HG02623 (cell line): ENCODE data around the gene ATP9B.

Experiments used
- ATAC-seq: cut with Tn5 transposase; IDR thresholded peaks from one replicate; pipeline ENCODE4 v1.9.1; 2021; ENCODE audit warnings: moderate library complexity; ENCODE audit not compliant: unreplicated experiment

The ATP9B gene

GRCh38 chr18:79377187-79377891, 308.1 kb downstream of the ATP9B start:
- no peak for ATAC-seq

GRCh38 chr18:79378536-79379250, 309.5 kb downstream of the ATP9B start:
- peak; percentile 61 for ATAC-seq

DNA sequence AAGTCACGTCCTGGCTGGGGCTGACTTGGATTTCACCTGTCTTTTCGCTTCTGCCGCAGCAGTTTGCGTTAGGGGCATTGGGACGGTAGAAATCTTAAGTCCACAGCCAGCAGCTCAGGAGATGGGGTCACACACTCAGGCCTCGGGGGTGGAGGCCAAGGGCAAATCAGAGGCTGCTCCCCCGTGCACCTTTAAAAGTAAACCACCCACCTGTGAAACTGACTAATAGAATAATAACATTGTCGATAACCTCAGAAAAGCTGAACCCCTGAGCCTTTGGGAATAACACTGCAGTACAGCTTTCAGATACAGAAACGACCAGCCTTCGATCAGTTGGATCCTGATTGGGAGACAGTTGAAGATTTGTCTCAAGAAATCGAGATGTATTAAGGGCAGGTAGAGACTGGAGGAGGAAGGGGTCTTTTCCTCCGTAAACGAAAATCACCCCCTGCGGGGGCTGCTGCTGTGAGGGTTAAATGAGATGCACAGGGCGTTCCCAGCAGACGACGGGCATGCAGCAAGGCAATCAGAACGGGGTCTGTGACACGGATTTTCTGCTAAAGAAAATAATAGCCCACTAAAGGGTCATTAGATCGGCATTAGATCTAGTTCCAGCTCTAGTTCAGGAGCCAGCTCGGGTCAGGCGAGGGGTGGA, 310.2 kb downstream of the ATP9B start:
- no peak for ATAC-seq

- ATAC-seq, result no peak
Observed at GRCh38 chr18:79379931-79380815, 311.0 kb downstream of the ATP9B start.

DNA sequence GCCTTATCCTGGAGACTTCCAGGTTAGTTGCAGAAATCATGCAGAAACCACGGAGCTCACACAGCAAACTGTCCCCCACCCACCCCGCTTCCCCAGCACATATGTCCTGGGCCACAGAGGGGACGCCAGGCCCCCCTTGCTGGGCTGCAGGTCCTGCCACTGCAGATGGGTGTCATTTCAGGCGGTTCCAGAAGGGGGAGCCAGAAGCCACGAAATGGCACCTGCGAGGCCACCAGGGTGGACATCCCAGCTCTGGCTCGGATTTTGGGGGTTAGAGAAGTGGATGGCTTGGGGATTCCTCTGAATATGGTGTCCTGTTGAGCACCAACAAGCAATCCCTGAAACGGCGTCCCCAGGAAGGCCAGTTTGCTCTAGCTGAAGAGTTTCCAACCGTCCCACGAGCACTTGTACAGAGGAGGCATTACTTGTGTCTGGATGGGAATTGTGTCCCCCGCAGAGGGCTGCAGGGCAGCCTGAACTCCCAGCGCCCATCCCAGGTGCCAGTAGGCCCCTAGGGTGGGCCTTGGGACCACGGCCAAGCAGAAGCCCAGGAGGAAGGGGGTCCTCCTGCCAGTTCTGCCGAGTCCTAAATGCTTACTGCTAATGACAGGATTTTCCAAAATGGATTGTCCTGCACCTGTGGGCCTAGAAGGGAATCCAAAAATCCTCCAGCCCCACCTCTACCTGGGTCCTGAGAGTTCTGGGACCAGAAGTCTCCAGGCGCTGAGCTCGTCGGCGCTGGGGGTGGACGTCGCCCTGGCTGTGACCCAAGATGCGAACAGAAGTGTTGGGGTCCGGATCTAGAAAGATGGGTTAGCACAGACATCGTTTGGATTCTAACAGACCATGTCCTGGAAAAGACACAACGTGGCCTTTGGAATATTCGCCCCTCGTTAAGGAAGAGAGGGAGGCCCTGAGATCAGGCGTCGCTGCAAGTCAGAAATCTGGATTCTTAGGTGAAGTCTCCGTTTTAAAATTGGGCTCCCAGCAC, 311.9 kb downstream of the ATP9B start:
- ATAC-seq, result no peak

DNA sequence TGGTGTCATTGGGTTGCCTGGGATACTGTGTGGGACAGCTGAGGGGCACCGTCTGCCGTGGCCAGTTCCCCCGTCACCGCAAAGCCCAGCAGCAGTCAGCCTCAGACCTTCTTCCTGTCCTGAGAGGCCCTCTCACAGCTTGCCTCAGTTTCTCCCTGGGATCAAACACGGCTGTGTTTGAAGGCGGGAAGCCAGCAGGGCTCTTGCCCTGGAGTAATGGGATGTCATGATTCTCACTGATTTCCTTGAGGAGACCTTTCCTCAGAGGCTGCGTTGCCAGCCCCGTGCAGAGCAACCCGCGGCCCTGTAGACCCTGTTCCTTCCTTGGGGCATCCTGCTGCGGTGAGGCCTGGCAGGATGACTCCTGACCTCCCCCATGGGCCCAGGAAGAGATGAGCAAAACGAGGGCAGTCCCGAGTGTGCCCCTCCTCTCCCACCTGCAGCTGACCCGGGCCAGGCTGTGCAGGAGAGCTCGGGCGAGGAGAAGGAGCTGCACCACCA, 312.7 kb downstream of the ATP9B start:
- no peak for ATAC-seq

DNA sequence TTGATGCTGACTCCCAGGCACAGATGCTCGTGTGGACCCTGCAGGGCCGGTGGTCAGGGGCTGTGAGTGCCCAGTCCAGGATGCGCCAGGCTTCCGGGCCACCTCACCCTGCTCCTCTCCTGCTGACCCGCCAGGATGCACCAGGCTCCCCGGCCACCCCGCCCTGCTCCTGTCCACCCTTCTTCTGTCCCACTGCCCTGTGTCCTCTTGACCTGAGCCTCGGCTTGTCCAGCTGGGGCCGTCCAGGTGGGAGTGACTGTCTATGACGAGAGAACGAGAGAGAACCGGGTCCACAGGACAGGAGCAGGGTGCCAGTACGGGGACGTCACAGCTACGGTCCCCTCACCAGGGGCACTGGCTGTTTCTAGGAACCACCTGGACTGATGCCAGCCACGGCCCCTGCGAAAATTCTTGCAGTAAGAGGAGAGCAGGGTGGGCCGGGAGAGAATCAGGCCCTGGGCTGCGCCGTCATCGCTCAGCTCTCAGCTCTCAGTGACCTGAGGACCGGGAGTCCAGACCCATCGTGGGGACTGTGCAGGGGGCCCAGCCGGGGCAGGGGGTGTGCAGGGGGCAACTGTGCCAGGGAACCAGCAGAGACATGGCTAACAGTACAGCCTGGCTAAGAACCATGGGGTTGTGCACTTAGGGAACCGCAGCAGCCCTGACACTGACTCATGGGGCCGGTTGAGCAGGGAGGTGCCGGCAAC, 313.6 kb downstream of the ATP9B start:
- no peak for ATAC-seq

GRCh38 chr18:79383388-79384056, 314.3 kb downstream of the ATP9B start:
- ATAC-seq, result no peak

DNA sequence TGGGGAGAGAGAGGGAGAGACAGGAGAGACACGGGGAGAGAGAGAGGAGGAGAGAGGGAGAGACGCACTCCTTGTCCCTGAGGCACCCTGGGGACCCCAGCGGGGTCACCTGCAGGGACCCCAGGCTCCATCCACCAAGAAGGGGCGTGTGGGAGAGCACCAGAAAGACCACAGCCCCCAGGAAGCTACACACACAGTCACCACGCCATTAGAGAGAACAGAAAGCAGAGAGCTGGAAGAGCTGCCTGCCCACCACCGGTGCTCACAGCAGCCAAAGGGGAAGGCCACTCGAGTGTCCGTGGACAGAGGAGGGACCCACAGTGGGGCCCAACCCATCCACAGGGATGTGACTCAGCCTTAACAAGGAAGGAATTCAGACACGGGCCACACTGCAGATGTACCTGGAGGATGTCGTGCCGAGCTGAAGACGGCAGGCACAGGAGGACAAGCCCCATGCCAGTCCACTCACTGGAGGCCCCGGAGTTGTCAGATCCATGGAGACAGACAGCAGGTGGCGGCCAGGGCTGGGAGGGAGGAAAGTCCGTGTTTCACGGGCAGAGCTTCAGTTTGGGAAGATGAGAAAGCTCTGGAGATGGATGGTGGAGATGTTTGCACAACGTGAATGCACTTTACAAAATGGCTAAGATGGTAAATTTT, 315.1 kb downstream of the ATP9B start:
- ATAC-seq, result no peak

- ATAC-seq, result no peak
Observed at GRCh38 chr18:79384834-79385233, 315.6 kb downstream of the ATP9B start.

GRCh38 chr18:79385326-79385707, 316.1 kb downstream of the ATP9B start:
- ATAC-seq, result no peak

DNA sequence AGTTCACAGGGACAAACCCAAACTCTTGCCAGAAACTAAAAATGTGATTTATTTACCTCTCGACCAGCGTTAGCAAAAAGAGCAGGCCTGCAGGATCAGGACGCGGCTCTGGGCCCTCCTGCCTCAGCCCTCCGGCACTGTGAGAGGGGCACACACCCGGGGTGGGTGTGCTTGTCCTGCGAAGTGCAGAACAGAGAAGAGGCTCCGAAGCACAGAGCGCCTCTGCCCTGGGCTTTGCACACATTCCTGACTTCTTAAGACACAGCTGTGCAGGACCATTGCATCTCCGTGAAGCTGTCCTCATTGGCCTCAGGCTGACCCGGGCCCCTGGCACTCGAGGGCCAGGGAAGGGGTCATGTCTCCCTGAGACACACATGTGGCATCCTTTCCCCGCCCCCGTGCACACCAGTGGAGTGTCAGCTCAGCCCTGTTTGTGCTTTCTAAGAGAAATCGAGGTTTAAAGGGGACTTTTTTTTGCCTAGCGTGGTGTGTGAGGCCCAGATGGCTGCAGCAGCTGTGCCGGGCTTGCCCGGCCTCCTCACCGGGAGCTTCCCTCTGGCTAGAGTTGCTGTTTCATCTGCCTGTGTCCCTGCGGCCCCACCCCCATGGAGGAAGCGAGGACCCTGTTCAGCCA, 316.6 kb downstream of the ATP9B start:
- ATAC-seq, result no peak

DNA sequence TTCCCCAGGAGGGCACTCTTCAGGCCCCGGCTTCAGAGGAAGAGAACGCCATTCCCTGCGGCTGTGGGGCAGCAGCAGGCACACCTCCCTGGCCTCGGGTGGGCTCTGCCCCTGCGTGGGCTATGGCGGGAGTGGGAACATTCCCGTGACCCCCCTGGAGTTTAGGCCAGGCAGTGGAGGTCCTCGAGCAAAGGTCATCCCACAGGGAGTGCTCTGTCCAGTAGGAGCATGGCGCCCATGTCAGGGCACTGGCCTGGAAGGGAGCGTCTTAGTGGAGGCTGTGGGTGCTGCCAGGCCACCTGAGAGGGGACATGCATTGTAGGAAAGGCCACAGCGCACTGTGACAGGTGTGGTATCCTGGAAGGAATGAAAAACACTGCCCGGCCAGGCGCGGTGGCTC, 317.4 kb downstream of the ATP9B start:
- no peak for ATAC-seq

DNA sequence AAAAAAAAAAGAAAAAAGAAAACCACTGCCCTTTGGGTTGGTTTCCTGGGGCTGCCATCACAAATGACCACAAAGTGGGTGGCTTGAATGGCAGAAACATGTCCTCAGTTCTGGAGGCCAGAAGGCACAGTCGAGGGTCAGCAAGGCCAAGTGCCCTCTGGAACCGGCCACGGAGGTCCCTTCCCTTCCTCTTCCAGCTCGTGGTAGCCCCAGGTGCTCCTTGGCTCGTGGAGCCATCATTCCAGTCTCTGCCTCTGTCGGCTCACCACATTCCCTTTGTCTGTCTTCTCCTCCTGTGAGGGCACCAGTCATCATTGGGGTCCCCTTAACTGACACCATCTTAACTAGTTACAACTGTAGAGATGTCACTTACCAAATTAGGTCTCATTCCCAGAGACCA, 318.0 kb downstream of the ATP9B start:
- ATAC-seq, result no peak

DNA sequence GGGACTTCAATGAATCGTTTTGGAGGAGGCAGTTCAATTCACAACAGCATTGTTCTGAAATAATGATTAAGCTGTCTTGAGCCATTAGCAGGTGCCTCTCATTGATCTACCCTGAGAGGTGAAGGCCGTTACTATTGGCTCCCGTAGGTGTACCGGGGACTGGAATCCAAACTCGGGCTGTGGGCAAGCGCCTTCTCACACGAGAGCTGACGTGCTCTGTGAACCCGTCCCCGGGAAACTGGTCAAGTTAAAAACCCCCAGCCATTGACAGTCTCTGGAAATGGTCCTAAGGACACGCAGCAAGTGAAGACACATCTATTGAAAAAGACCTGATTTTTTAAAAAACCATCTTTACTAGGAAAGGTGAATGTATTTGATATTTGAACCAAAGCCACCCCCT, 318.4 kb downstream of the ATP9B start:
- ATAC-seq, result no peak

DNA sequence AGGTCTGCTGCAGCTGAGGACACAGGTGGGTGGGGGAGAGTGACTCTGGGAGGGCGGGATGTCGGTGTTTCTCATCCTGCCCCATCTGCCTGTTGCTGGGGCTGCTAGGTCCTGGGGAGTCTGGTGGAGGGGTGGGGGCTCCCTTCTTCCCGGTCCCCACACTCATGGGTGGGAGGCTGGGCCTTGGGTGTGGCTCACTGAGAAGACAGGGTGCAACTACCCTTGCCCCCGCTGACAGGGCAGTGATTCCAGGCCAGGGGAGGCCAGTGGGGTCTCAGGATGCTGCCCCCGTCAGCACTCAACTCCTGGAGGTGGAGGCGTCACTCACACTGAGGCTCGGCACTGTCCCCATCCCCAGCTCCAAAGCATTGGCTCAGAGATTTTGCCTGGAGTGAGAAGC, 318.8 kb downstream of the ATP9B start:
- ATAC-seq, result no peak

GRCh38 chr18:79389689-79390088, 320.5 kb downstream of the ATP9B start:
- no peak for ATAC-seq

DNA sequence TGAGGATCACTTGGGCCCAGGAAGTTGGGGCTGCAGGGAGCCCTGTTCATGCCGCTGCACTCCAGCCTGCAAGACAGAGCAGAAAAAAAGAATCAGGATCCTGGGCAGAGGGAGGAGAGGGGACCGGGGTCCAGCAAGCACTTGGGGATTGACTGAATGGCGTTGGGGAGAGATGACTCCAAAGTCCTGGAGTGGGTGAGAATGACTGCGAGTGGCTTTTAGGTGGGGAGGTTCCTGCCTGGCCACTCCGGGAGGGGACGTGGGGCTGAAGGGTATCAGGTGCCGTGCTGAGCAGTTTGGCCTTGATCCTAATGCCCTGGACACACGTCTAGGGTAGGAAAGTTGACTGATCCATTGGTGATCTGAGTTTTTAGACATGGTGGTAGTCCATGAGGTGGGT, 323.0 kb downstream of the ATP9B start:
- ATAC-seq, result no peak
